ENCODE results near the gene BBS9.

The BBS9 gene

DNA sequence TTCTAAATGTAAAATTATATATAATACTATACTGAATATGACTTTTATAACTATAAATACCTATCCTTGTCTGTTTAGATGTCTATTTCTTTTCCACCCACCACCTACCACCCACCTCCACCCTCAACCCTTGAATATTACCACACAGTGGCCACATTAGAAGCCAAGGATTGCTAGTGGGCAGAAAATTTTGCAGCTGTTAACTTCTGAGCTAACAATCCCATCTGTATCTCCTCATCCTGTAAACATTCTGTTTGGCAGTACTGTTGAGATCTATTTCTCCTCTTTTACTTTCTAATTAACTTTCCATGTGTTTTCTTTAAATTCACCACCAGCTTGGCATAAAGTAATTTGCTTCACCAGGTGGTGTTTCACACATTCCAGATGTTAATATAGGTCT, 494.9 kb downstream of the BBS9 start:
- no peak overlapping the region for H3K4me3 ChIP-seq (ENCODE audit: low read depth, low read length)
- TF ChIP-seq CTCF (IDR thresholded peaks at IDR 0.05; ENCODE audit: low read depth, low read length, missing control alignments), result no peak
- DNase-seq (ENCODE audit: low read depth), result no peak

GRCh38 chr7:33626869-33627268, 497.5 kb downstream of the BBS9 start:
- no peak overlapping the region for H3K4me3 ChIP-seq (ENCODE audit: low read depth, low read length)
- TF ChIP-seq CTCF (IDR thresholded peaks at IDR 0.05; ENCODE audit: low read depth, low read length, missing control alignments), result no peak
- DNase-seq (ENCODE audit: low read depth), result no peak

DNA sequence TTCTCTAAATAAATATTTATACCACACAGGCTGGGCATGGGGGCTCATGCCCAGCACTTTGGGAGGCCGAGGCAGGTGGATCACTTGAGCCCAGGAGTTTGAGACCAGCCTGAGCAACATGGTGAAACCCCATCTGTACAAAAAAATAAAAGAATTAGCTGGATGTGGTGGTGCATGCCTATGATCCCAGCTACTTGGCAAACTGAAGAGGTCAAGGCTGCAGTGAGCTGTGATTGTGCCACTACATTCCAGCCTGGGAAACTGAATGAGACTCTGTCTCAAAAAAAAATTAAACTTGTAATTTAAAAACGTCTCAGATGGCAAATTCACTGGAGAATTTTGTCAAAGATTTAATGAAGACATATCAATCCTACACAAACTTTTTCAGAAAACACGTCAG, 498.4 kb downstream of the BBS9 start:
- DNase-seq (ENCODE audit: low read depth), result no peak
- no peak overlapping the region for H3K4me3 ChIP-seq (ENCODE audit: low read depth, low read length)
- TF ChIP-seq CTCF (IDR thresholded peaks at IDR 0.05; ENCODE audit: low read depth, low read length, missing control alignments), result no peak

GRCh38 chr7:33628894-33629293, 499.5 kb downstream of the BBS9 start:
- no peak for DNase-seq (ENCODE audit: low read depth)
- no peak overlapping the region for H3K4me3 ChIP-seq (ENCODE audit: low read depth, low read length)
- TF ChIP-seq CTCF (IDR thresholded peaks at IDR 0.05; ENCODE audit: low read depth, low read length, missing control alignments), result no peak

GRCh38 chr7:33630359-33630758, 501.0 kb downstream of the BBS9 start:
- TF ChIP-seq CTCF (IDR thresholded peaks at IDR 0.05; ENCODE audit: low read depth, low read length, missing control alignments), result no peak
- no peak overlapping the region for H3K4me3 ChIP-seq (ENCODE audit: low read depth, low read length)
- DNase-seq (ENCODE audit: low read depth), result no peak

GRCh38 chr7:33632322-33632721, 503.0 kb downstream of the BBS9 start:
- no peak for DNase-seq (ENCODE audit: low read depth)
- H3K4me3 ChIP-seq (ENCODE audit: low read depth, low read length), result no peak overlapping the region
- no peak for TF ChIP-seq CTCF (IDR thresholded peaks at IDR 0.05; ENCODE audit: low read depth, low read length, missing control alignments)

GRCh38 chr7:33632840-33633525, 503.6 kb downstream of the BBS9 start:
- no peak for DNase-seq (ENCODE audit: low read depth)
- H3K4me3 ChIP-seq (ENCODE audit: low read depth, low read length), result no peak overlapping the region
- TF ChIP-seq CTCF (IDR thresholded peaks at IDR 0.05; ENCODE audit: low read depth, low read length, missing control alignments), result no peak

All from GM12864 (cell line).